Urothelium cell line (cell line): Measurements from ENCODE around the gene G6PC3.
"Not testable (repeated sequence)": the region's sequence is repeated elsewhere in the genome, so short reads cannot be mapped to it uniquely, and the experiment has no call there.

Source experiments
- DNase-seq: peaks from one replicate; pipeline ENCODE4 v3.0.0; 2011; ENCODE audit warnings: low spot score, mixed read lengths
- FAIRE-seq: peaks from 2 replicates; lab custom pipeline; 2011; peaks lifted over from hg19 to GRCh38; lab: Jason Lieb, UNC

G6PC3 gene

GRCh38 chr17:44105483-44105882, 34.9 kb downstream of the G6PC3 start:
- FAIRE-seq (no peak), DNase-seq (no peak)

- DNase-seq (no peak), FAIRE-seq (no peak)
These were observed 35.4 kb downstream of the G6PC3 start for GRCh38 chr17:44105941-44106340.

GRCh38 chr17:44106801-44107200, 36.3 kb downstream of the G6PC3 start:
- DNase-seq (no peak), FAIRE-seq (no peak)

GRCh38 chr17:44108440-44109311, 38.1 kb downstream of the G6PC3 start:
- DNase-seq (peak; percentile 93), FAIRE-seq (peak; percentile 86)

GRCh38 chr17:44109312-44109630, 38.7 kb downstream of the G6PC3 start:
- DNase-seq (no peak), FAIRE-seq (no peak)

GRCh38 chr17:44110011-44110686, 39.6 kb downstream of the G6PC3 start:
- FAIRE-seq (no peak), DNase-seq (no peak)

GRCh38 chr17:44110823-44111633, 40.5 kb downstream of the G6PC3 start:
- FAIRE-seq = peak; percentile 40
- DNase-seq = peak; percentile 95

- no peak for FAIRE-seq
- DNase-seq = no peak
These were observed 41.2 kb downstream of the G6PC3 start for GRCh38 chr17:44111777-44112176.

- DNase-seq (no peak), FAIRE-seq (no peak)
These were observed 42.0 kb downstream of the G6PC3 start for GRCh38 chr17:44112284-44113280.

- FAIRE-seq (no peak), DNase-seq (no peak)
These were observed 42.8 kb downstream of the G6PC3 start for GRCh38 chr17:44113382-44113781.

GRCh38 chr17:44113868-44114840, 43.6 kb downstream of the G6PC3 start:
- DNase-seq (no peak), FAIRE-seq (no peak)

- peak; percentile 52 for DNase-seq
- no peak for FAIRE-seq
These were observed 45.3 kb downstream of the G6PC3 start for GRCh38 chr17:44115585-44116415.

GRCh38 chr17:44117351-44117750, 46.8 kb downstream of the G6PC3 start:
- no peak for FAIRE-seq
- DNase-seq = no peak

GRCh38 chr17:44118427-44119050, 48.0 kb downstream of the G6PC3 start:
- DNase-seq (no peak), FAIRE-seq (no peak)

- no peak for FAIRE-seq
- DNase-seq = no peak
These were observed 48.5 kb downstream of the G6PC3 start for GRCh38 chr17:44119062-44119461.

GRCh38 chr17:44119798-44120197, 49.3 kb downstream of the G6PC3 start:
- DNase-seq (no peak), FAIRE-seq (peak; percentile 17)

GRCh38 chr17:44120281-44120680, 49.7 kb downstream of the G6PC3 start:
- not testable (repeated sequence) for FAIRE-seq, DNase-seq
